ENCODE data around the gene WDR37.

DNA sequence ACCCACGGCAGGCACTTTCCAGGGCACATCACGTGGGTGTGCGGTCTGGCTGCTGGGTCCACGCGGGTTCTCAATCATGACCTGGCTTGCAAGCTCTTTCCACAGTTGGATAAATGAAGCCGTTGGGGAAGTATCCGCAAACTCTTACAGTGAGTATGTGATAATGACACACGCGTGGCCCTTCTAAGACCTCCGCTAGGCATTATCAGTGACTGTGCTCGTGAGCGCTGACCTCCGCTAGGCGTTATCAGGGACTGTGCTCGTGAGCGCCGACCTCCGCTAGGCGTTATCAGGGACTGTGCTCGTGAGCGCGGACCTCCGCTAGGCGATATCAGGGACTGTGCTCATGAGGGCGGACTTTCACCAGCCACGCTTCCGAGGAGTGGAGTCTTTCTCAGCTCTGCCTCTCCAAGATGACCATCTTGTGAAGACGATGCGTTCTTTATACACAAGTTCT is 107.0 kb downstream of the WDR37 start:
- TF ChIP-seq CTCF (IDR thresholded peaks at IDR 0.05; ENCODE audit: borderline replicate concordance, extremely low read depth, low read length, poor library complexity, severe bottlenecking) (no peak), EZH2 (IDR thresholded peaks at IDR 0.05; ENCODE audit: borderline replicate concordance, low read depth, low read length, severe bottlenecking) (no peak)
